Measurements from ENCODE around the gene DNAAF5.

The DNAAF5 gene

DNA sequence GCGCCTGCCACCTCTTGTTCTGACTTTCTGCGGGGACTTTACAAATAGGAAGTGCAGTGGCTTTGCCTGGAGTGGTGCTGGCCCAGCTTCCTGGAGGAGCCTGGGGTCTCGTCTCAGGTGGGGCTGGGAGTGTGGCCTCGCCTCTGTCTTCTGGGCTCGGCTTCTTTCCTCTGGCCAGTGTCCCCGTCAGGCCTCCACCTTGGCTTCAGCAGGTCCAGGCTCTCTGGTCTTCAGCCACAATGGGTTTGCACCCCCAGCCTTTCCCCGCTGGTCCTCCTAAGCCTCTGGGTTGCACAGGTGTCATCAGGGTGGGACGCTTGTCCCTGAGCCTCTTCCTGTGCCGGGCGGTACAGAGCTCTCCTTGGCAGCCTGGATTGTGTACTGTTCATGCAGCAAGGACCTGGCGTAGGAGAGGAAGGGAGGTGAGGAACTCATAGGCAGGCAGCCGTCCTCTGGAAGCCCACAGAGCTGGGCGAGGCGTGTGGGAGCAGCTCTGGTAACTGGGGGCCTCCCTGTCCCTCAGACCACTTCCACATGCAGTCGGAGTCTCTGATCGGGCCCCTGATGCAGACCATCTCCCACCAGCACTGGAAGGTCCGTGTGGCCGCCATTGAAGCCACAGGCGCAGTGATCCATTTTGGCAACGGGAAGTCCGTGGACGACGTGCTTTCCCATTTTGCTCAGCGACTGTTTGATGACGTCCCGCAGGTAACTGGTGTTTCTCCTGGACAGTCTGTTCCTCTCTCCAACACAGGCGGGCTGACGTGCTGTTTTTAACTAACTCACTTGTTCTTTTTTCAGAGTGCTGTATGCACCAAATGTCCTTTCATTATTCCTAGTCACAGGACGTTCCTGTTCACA, 2.9 kb downstream of the DNAAF5 start:
- peaks cover 16% of the 10 kb centered on the region for H3K36me3 ChIP-seq (ENCODE audit: control insufficient read depth, insufficient read depth, low read length)
- H3K9me3 ChIP-seq (ENCODE audit: control insufficient read depth, low read length), result no peaks in the 10 kb centered on the region
- no peak overlapping the region for H3K4me3 ChIP-seq (ENCODE audit: insufficient read depth, low read depth, low read length, poor library complexity, severe bottlenecking)
- peaks cover 12% of the 10 kb centered on the region for H3K4me1 ChIP-seq (ENCODE audit: control insufficient read depth, insufficient read depth, low read length, poor library complexity, severe bottlenecking)
- no peaks in the 10 kb centered on the region for H3K27me3 ChIP-seq (replicated peaks; ENCODE audit: control insufficient read depth, insufficient read depth, low read length, poor library complexity, severe bottlenecking)
- no peak overlapping the region for H3K27ac ChIP-seq (ENCODE audit: insufficient read depth, low read length, poor library complexity, severe bottlenecking)
- DNase-seq, result no peak

- no peak for DNase-seq
- H3K4me3 ChIP-seq (ENCODE audit: insufficient read depth, low read depth, low read length, poor library complexity, severe bottlenecking), result no peak overlapping the region
- H3K27ac ChIP-seq (ENCODE audit: insufficient read depth, low read length, poor library complexity, severe bottlenecking), result no peak overlapping the region
- peaks cover 11% of the 10 kb centered on the region for H3K4me1 ChIP-seq (ENCODE audit: control insufficient read depth, insufficient read depth, low read length, poor library complexity, severe bottlenecking)
- H3K36me3 ChIP-seq (ENCODE audit: control insufficient read depth, insufficient read depth, low read length), result peaks cover 16% of the 10 kb centered on the region
- no peaks in the 10 kb centered on the region for H3K27me3 ChIP-seq (replicated peaks; ENCODE audit: control insufficient read depth, insufficient read depth, low read length, poor library complexity, severe bottlenecking)
- no peaks in the 10 kb centered on the region for H3K9me3 ChIP-seq (ENCODE audit: control insufficient read depth, low read length)
These were observed 4.3 kb downstream of the DNAAF5 start for GRCh38 chr7:730501-731439.

- no peak for DNase-seq
- no peak overlapping the region for H3K4me3 ChIP-seq (ENCODE audit: insufficient read depth, low read depth, low read length, poor library complexity, severe bottlenecking)
- peaks cover 16% of the 10 kb centered on the region for H3K36me3 ChIP-seq (ENCODE audit: control insufficient read depth, insufficient read depth, low read length)
These were observed 5.1 kb downstream of the DNAAF5 start for GRCh38 chr7:731440-732085.

DNA sequence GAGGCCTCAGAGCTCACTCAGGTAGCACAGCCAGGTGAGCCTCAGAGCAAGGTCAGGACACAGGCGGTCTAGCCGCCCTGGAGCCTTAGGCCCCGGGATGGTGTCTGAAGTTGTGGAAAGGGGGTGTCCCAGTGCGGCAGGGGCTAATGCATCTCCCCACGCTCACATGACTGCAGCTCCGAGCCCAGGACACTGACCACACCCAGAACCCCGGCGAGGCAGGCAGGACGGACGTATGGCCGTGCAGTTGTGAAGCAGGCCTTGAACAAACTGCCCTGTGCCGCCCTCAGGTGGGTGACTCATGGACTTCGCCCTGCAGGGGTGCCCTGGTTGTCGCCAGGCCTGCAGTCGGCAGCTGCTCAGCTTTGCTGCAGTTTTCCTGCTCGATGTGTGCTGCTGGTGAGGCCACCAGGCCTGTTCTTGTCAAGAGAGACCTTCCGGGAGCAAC, 5.6 kb downstream of the DNAAF5 start:
- Histone ChIP-seq H3K27me3 (replicated peaks; ENCODE audit: control insufficient read depth, insufficient read depth, low read length, poor library complexity, severe bottlenecking) (no peaks in the 10 kb centered on the region), H3K4me1 (ENCODE audit: control insufficient read depth, insufficient read depth, low read length, poor library complexity, severe bottlenecking) (peaks cover 6% of the 10 kb centered on the region), H3K4me3 (ENCODE audit: insufficient read depth, low read depth, low read length, poor library complexity, severe bottlenecking) (no peak overlapping the region), H3K9me3 (ENCODE audit: control insufficient read depth, low read length) (no peaks in the 10 kb centered on the region), H3K27ac (ENCODE audit: insufficient read depth, low read length, poor library complexity, severe bottlenecking) (no peak overlapping the region), H3K36me3 (ENCODE audit: control insufficient read depth, insufficient read depth, low read length) (peaks cover 16% of the 10 kb centered on the region)
- DNase-seq, result no peak

More at GRCh38 chr7:731440-732085, 5.1 kb downstream of the DNAAF5 start:
- H3K27me3 ChIP-seq (replicated peaks; ENCODE audit: control insufficient read depth, insufficient read depth, low read length, poor library complexity, severe bottlenecking), result no peaks in the 10 kb centered on the region
- no peak overlapping the region for H3K27ac ChIP-seq (ENCODE audit: insufficient read depth, low read length, poor library complexity, severe bottlenecking)
- H3K4me1 ChIP-seq (ENCODE audit: control insufficient read depth, insufficient read depth, low read length, poor library complexity, severe bottlenecking), result peaks cover 6% of the 10 kb centered on the region
- H3K9me3 ChIP-seq (ENCODE audit: control insufficient read depth, low read length), result no peaks in the 10 kb centered on the region

DNA sequence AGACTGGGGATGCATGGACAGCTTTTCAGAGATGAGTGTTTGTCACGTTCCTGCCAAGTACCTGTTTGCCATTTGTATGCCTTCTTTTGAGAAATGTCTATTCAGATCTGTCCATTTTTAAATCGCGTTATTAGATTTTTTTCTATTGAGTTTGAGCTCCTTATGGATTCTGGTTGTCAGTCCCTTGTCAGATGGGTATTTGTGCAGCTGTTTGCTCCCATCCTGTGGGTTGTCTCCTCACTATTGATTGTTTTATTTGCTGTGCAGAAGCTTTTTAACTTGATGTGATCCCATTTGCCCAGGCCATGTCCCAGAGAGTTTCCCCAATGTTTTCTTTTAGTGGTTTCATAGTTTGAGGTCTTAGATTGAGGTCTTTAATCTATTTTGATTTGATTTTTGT, 6.1 kb downstream of the DNAAF5 start:
- Histone ChIP-seq H3K27me3 (replicated peaks; ENCODE audit: control insufficient read depth, insufficient read depth, low read length, poor library complexity, severe bottlenecking) (no peaks in the 10 kb centered on the region), H3K27ac (ENCODE audit: insufficient read depth, low read length, poor library complexity, severe bottlenecking) (no peak overlapping the region), H3K4me3 (ENCODE audit: insufficient read depth, low read depth, low read length, poor library complexity, severe bottlenecking) (no peak overlapping the region), H3K9me3 (ENCODE audit: control insufficient read depth, low read length) (no peaks in the 10 kb centered on the region), H3K4me1 (ENCODE audit: control insufficient read depth, insufficient read depth, low read length, poor library complexity, severe bottlenecking) (peaks cover 4% of the 10 kb centered on the region), H3K36me3 (ENCODE audit: control insufficient read depth, insufficient read depth, low read length) (peaks cover 16% of the 10 kb centered on the region)
- DNase-seq, result no peak

DNA sequence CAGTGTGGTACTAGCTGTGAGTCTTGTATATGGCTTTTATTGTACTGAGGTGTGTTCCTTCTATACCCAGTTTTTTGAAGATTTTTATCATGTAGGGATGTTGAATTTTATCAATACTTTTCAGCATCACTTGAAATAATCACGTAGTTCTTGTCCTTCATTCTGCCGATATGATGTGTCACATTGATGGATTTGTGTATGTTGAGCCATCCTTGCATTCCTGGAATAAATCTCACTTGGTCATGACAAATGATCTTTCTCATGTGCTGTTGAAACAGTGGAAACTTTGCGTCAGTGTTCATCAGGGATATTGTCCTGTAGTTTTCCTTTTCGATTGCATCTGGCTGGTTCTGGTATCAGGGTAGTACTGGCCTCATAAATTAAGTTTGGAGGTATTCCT, 7.7 kb downstream of the DNAAF5 start:
- Histone ChIP-seq H3K9me3 (ENCODE audit: control insufficient read depth, low read length) (no peaks in the 10 kb centered on the region), H3K4me3 (ENCODE audit: insufficient read depth, low read depth, low read length, poor library complexity, severe bottlenecking) (no peak overlapping the region), H3K4me1 (ENCODE audit: control insufficient read depth, insufficient read depth, low read length, poor library complexity, severe bottlenecking) (no peaks in the 10 kb centered on the region), H3K36me3 (ENCODE audit: control insufficient read depth, insufficient read depth, low read length) (peaks cover 19% of the 10 kb centered on the region), H3K27me3 (replicated peaks; ENCODE audit: control insufficient read depth, insufficient read depth, low read length, poor library complexity, severe bottlenecking) (no peaks in the 10 kb centered on the region), H3K27ac (ENCODE audit: insufficient read depth, low read length, poor library complexity, severe bottlenecking) (no peak overlapping the region)
- no peak for DNase-seq

DNA sequence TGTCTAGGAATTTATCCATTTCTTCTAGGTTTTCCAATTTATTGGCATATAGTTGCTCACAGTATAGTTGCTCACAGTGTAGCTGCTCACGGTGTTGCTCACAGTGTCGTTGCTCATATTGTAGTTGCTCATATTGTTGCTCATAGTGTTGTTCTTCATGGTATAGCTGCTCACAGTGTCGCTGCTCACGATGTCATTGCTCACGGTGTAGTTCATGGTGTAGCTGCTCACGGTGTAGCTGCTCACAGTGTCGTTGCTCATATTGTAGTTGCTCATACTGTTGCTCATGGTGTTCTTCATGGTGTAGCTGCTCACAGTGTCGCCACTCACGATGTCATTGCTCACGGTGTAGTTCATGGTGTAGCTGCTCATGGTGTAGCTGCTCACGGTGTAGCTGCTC, 8.3 kb downstream of the DNAAF5 start:
- Histone ChIP-seq H3K36me3 (ENCODE audit: control insufficient read depth, insufficient read depth, low read length) (peaks cover 15% of the 10 kb centered on the region), H3K27me3 (replicated peaks; ENCODE audit: control insufficient read depth, insufficient read depth, low read length, poor library complexity, severe bottlenecking) (no peaks in the 10 kb centered on the region)
- DNase-seq, result no peak

DNA sequence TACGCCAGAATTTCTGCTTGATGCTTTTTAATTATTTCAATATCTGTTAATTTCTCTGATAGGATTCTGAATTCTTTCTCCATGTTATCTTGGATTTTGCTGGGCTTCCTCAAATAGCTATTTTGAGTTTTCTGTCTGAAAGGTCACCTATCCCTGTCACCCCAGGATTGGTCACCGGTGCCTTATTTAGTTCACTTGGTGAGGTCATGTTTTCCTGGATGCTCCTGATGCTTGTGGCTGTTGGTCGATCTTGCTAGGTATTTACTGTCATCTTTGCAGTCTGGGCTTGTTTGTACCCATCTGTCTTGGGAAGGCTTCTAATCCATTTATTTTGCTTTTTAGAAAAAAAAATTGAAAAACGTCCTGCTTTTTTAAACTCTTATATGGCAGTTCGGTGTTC, 11.7 kb downstream of the DNAAF5 start:
- no peaks in the 10 kb centered on the region for H3K4me1 ChIP-seq (ENCODE audit: control insufficient read depth, insufficient read depth, low read length, poor library complexity, severe bottlenecking)

More for the DNA sequence above, 8.3 kb downstream of the DNAAF5 start:
- H3K27ac ChIP-seq (ENCODE audit: insufficient read depth, low read length, poor library complexity, severe bottlenecking), result no peak overlapping the region
- H3K4me3 ChIP-seq (ENCODE audit: insufficient read depth, low read depth, low read length, poor library complexity, severe bottlenecking), result no peak overlapping the region
- H3K9me3 ChIP-seq (ENCODE audit: control insufficient read depth, low read length), result no peaks in the 10 kb centered on the region
- H3K4me1 ChIP-seq (ENCODE audit: control insufficient read depth, insufficient read depth, low read length, poor library complexity, severe bottlenecking), result no peaks in the 10 kb centered on the region

DNA sequence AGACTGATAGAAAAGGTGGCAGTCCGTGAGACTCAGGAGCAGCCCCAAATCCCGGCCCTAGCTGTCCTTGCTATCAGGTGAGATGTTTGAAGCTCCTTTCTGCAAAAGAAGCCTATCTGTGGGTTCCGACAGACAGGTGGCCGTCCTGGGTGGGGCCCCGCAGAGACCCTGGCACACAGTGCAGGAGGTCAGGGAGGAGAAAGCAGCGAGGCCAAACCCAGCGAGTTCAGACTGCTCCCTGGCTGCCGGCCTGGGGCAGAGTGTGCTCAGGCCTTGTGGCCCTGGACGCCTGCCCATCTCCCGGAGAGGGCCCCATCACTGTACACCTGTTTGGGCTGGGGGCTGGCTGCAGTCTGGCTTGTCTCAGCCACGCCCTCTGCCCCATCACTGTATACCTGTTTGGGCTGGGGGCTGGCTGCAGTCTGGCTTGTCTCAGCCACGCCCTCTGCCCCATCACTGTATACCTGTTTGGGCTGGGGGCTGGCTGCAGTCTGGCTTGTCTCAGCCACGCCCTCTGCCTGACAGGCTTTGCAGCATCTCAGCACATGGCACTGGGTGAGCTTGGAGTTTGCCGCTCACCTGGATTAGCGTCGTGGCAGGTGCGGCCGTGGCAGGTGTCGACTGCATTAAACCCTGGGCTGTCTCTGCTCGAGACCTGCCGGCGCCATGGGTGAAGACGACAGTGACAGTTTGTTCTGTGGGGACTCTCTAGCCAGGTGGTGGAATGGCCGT, 12.4 kb downstream of the DNAAF5 start:
- H3K27ac ChIP-seq (ENCODE audit: insufficient read depth, low read length, poor library complexity, severe bottlenecking), result no peak overlapping the region
- no peaks in the 10 kb centered on the region for H3K9me3 ChIP-seq (ENCODE audit: control insufficient read depth, low read length)
- no peak for DNase-seq
- no peak overlapping the region for H3K4me3 ChIP-seq (ENCODE audit: insufficient read depth, low read depth, low read length, poor library complexity, severe bottlenecking)
- no peaks in the 10 kb centered on the region for H3K4me1 ChIP-seq (ENCODE audit: control insufficient read depth, insufficient read depth, low read length, poor library complexity, severe bottlenecking)
- no peaks in the 10 kb centered on the region for H3K27me3 ChIP-seq (replicated peaks; ENCODE audit: control insufficient read depth, insufficient read depth, low read length, poor library complexity, severe bottlenecking)
- H3K36me3 ChIP-seq (ENCODE audit: control insufficient read depth, insufficient read depth, low read length), result peaks cover 28% of the 10 kb centered on the region

More for the DNA sequence above, 11.7 kb downstream of the DNAAF5 start:
- Histone ChIP-seq H3K9me3 (ENCODE audit: control insufficient read depth, low read length) (no peaks in the 10 kb centered on the region), H3K27ac (ENCODE audit: insufficient read depth, low read length, poor library complexity, severe bottlenecking) (no peak overlapping the region), H3K4me3 (ENCODE audit: insufficient read depth, low read depth, low read length, poor library complexity, severe bottlenecking) (no peak overlapping the region), H3K27me3 (replicated peaks; ENCODE audit: control insufficient read depth, insufficient read depth, low read length, poor library complexity, severe bottlenecking) (no peaks in the 10 kb centered on the region), H3K36me3 (ENCODE audit: control insufficient read depth, insufficient read depth, low read length) (peaks cover 28% of the 10 kb centered on the region)
- no peak for DNase-seq
